H1 (cell line): Measurements from ENCODE around the gene NAB1. TPM values are rescaled to one million over a fixed set of nuclear protein-coding genes. Genes with fewer than 3 reads are reported as not detected.

ENCODE experiments used
- BACH1 ChIP-seq: IDR thresholded peaks from 2 replicates; pipeline ENCODE4 v1.6.1; 2012; ENCODE audit warnings: low read length, improper control_type of control experiment
- CBX8 ChIP-seq: fragments of 300-800, 300-1000 bp; sonication (generic); IDR thresholded peaks from 2 replicates; pipeline ENCODE4 v1.7.1; 2016; ENCODE audit warnings: low read depth, low read length, borderline replicate concordance
- EZH2 ChIP-seq: fragments of 200-600 bp; sonication (generic); IDR thresholded peaks from 2 replicates; pipeline ENCODE4 v1.7.1; 2012; ENCODE audit warnings: low read depth, mild to moderate bottlenecking, moderate library complexity, low read length, inconsistent platforms; ENCODE audit not compliant: severe bottlenecking
- FOSL1 ChIP-seq: IDR thresholded peaks from 2 replicates; pipeline ENCODE4 v1.6.1; 2011; ENCODE audit warnings: mild to moderate bottlenecking, low read depth, low read length, moderate library complexity; ENCODE audit not compliant: insufficient read depth
- JUND ChIP-seq: IDR thresholded peaks from 2 replicates; pipeline ENCODE4 v1.6.1; 2011; ENCODE audit warnings: mild to moderate bottlenecking, improper control_type of control experiment, low read length
- NRF1 ChIP-seq: IDR thresholded peaks from 2 replicates; pipeline ENCODE4 v1.6.1; 2011; ENCODE audit warnings: mild to moderate bottlenecking, low read depth, low read length, improper control_type of control experiment
- SAP30 ChIP-seq: fragments of 300-600 bp; sonication (generic); IDR thresholded peaks from 2 replicates; pipeline ENCODE4 v1.7.1; 2012; ENCODE audit warnings: low read length, moderate library complexity, mild to moderate bottlenecking, inconsistent platforms; ENCODE audit not compliant: insufficient read depth, insufficient replicate concordance
- SP2 ChIP-seq: IDR thresholded peaks from 2 replicates; pipeline ENCODE4 v1.6.1; 2012; ENCODE audit warnings: mild to moderate bottlenecking, low read length, inconsistent platforms
- TBP ChIP-seq: IDR thresholded peaks from 2 replicates; pipeline ENCODE4 v1.6.1; 2011; ENCODE audit warnings: low read depth, low read length, improper control_type of control experiment
- polyA plus RNA-seq, 7 experiments: library from polyadenylated mRNA; depleted of rRNA in 3 of 7; stranded (reverse) in 5 of 7; unstranded in 2 of 7; fragments of >200 nt in 5 of 7; fragments of 200-250 nt in 2 of 7; gene quantifications; 1 replicate in 5 of 7; 2 replicates in 1 of 7; 4 replicates in 1 of 7; pipeline versions ENCODE4 v1.2.1 to v1.2.3, GENCODE V29; 2011 to 2013; ENCODE audit warnings: missing spikeins in 2 of 7, mixed read lengths in 2 of 7
- total RNA-seq: library from RNA; stranded (reverse); fragmentation: NEBNext Ultra II Directional; extraction: Animal tissue kit (Norgen Biotek cat#: 25700); gene quantifications from 2 replicates; pipeline ENCODE4 v1.2.1, GENCODE V29; 2021
- TF ChIP-seq, protein P1 (sequence below): IDR thresholded peaks from 2 replicates; pipeline ENCODE4 v1.6.1; 2012; ENCODE audit warnings: inconsistent platforms

The NAB1 gene
- total and polyA plus RNA-seq, 2 of the 8 experiments (the other 6 are each of a cell fraction or from before 2014, with no cell fraction given): 8.5 to 28.6 TPM

GRCh38 chr2:190655113-190655512 lies 6.2 kb downstream of the NAB1 start (continued):
- no peak for TF ChIP-seq SAP30
- TF ChIP-seq SP2: no peak
- TF ChIP-seq CBX8: no peak
- TF ChIP-seq FOSL1: no peak
- TF ChIP-seq, protein P1, sequence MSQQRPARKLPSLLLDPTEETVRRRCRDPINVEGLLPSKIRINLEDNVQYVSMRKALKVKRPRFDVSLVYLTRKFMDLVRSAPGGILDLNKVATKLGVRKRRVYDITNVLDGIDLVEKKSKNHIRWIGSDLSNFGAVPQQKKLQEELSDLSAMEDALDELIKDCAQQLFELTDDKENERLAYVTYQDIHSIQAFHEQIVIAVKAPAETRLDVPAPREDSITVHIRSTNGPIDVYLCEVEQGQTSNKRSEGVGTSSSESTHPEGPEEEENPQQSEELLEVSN: no peak
- no peak for TF ChIP-seq BACH1
- no peak for TF ChIP-seq NRF1
- TF ChIP-seq JUND: no peak
- TF ChIP-seq TBP: no peak
- no peak for TF ChIP-seq EZH2
